ENCODE data around the gene SETDB1. TPM values are rescaled to one million over a fixed set of nuclear protein-coding genes. Genes with fewer than 3 reads are reported as not detected.
A peak's percentile ranks its signal among the peaks of the same experiment; 100 is the strongest.

SETDB1 gene
- total and polyA plus RNA-seq, 2 experiments from 2014 or later = 20.1 to 69.9 TPM

DNA sequence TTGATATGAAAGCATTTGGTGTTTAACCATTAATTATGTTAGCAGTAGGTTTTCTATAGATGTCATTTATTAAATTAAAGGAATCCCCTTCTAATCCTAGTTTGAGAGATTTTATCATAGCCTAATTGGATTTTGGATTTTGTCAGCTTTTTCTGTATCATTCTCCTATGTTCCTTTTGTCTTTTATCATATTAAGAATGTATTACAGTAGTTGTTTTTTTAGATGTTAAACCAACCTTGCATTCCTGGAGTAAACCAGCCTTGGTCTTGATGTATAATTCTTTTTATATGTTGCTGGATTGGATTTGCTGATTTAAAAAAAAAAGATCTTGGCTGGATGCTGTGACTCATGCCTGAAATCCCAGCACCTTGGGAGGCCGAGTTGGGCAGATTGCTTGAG lies 5.6 kb downstream of the SETDB1 start:
- DNase-seq (ENCODE audit: low read depth in 1 of 2, low spot score in 1 of 2) = peak in 1 of 2 donors; percentile 14
- no peaks in the 10 kb centered on the region for H3K27me3 ChIP-seq
- H3K36me3 ChIP-seq = peaks cover 35% of the 10 kb centered on the region
- no peak for TF ChIP-seq CTCF (IDR thresholded peaks at IDR 0.05; ENCODE audit: low read depth, low read length)
- H3K9me3 ChIP-seq (ENCODE audit: low read depth) = no peaks in the 10 kb centered on the region
- H3K4me3 ChIP-seq = no peak overlapping the region
- H3K27ac ChIP-seq = no peak overlapping the region
- no peaks in the 10 kb centered on the region for H3K4me1 ChIP-seq (ENCODE audit: low read depth)

- H3K4me1 ChIP-seq (ENCODE audit: low read depth) = no peaks in the 10 kb centered on the region
- no peak for TF ChIP-seq CTCF (IDR thresholded peaks at IDR 0.05; ENCODE audit: low read depth, low read length)
- no peak for DNase-seq (ENCODE audit: low read depth in 1 of 2, low spot score in 1 of 2)
- no peaks in the 10 kb centered on the region for H3K9me3 ChIP-seq (ENCODE audit: low read depth)
- H3K27me3 ChIP-seq = no peaks in the 10 kb centered on the region
- H3K36me3 ChIP-seq = peaks cover 74% of the 10 kb centered on the region
- H3K4me3 ChIP-seq = no peak overlapping the region
- H3K27ac ChIP-seq = no peak overlapping the region
Observed at GRCh38 chr1:150944856-150945255, 18.7 kb downstream of the SETDB1 start.

- no peak for DNase-seq (ENCODE audit: low read depth in 1 of 2, low spot score in 1 of 2)
- Histone ChIP-seq H3K4me1 (ENCODE audit: low read depth) (no peaks in the 10 kb centered on the region), H3K27me3 (no peaks in the 10 kb centered on the region), H3K36me3 (peaks cover 67% of the 10 kb centered on the region), H3K4me3 (no peak overlapping the region), H3K27ac (peak overlapping the region; percentile 14), H3K9me3 (ENCODE audit: low read depth) (no peaks in the 10 kb centered on the region)
- TF ChIP-seq CTCF (IDR thresholded peaks at IDR 0.05; ENCODE audit: low read depth, low read length) = no peak
Observed at GRCh38 chr1:150954708-150955107, 28.5 kb downstream of the SETDB1 start.

DNA sequence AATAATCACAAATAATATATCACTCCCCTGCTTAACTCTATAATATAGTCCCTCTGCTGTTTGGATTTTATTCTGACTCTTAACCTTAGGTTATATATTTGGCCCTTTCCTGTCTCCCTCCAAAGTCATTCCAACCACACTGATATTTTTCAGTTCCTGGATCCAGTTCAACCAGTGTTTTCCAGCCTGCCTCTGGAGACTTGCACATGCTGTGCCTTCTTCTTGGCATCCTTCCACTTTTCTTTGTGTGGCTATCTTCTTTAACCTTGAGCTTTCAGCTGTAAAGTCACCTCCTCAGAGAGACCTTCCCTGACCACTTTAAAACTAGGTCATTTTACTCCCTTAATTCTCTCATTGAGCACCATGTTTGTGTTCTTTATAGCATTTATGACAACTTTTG lies 29.1 kb downstream of the SETDB1 start:
- Histone ChIP-seq H3K27ac (peak overlapping the region; percentile 14), H3K27me3 (no peaks in the 10 kb centered on the region), H3K36me3 (peaks cover 67% of the 10 kb centered on the region), H3K4me1 (ENCODE audit: low read depth) (no peaks in the 10 kb centered on the region), H3K4me3 (no peak overlapping the region), H3K9me3 (ENCODE audit: low read depth) (no peaks in the 10 kb centered on the region)
- no peak for TF ChIP-seq CTCF (IDR thresholded peaks at IDR 0.05; ENCODE audit: low read depth, low read length)
- no peak for DNase-seq (ENCODE audit: low read depth in 1 of 2, low spot score in 1 of 2)

- no peak for TF ChIP-seq CTCF (IDR thresholded peaks at IDR 0.05; ENCODE audit: low read depth, low read length)
- Histone ChIP-seq H3K9me3 (ENCODE audit: low read depth) (no peaks in the 10 kb centered on the region), H3K27me3 (no peaks in the 10 kb centered on the region), H3K4me3 (no peak overlapping the region), H3K36me3 (peaks cover 51% of the 10 kb centered on the region), H3K27ac (no peak overlapping the region), H3K4me1 (ENCODE audit: low read depth) (peaks cover 5% of the 10 kb centered on the region)
- DNase-seq (ENCODE audit: low read depth in 1 of 2, low spot score in 1 of 2) = no peak
Observed at GRCh38 chr1:150957666-150958065, 31.5 kb downstream of the SETDB1 start.

DNA sequence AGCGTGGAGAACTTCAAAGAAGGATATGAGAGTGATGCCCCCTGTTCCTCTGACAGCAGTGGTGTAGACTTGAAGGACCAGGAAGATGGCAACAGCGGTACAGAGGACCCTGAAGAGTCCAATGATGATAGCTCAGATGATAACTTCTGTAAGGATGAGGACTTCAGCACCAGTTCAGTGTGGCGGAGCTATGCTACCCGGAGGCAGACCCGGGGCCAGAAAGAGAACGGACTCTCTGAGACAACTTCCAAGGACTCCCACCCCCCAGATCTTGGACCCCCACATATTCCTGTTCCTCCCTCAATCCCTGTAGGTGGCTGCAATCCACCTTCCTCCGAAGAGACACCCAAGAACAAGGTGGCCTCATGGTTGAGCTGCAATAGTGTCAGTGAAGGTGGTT lies 34.5 kb downstream of the SETDB1 start:
- Histone ChIP-seq H3K36me3 (peaks cover 49% of the 10 kb centered on the region), H3K4me3 (no peak overlapping the region), H3K27ac (no peak overlapping the region), H3K4me1 (ENCODE audit: low read depth) (peaks cover 5% of the 10 kb centered on the region), H3K9me3 (ENCODE audit: low read depth) (no peaks in the 10 kb centered on the region), H3K27me3 (no peaks in the 10 kb centered on the region)
- TF ChIP-seq CTCF (IDR thresholded peaks at IDR 0.05; ENCODE audit: low read depth, low read length) = no peak
- DNase-seq (ENCODE audit: low read depth in 1 of 2, low spot score in 1 of 2) = no peak

Data from cardiac muscle cell (in vitro differentiated cells and primary cell).